H9 (cell line): Measurements from ENCODE around the gene ACOX1. TPM values are rescaled to one million over a fixed set of nuclear protein-coding genes. Genes with fewer than 3 reads are reported as not detected.

Experiments used
- DNase-seq: peaks from one replicate; pipeline ENCODE4 v3.0.0-alpha.2; 2017
- H2AFZ ChIP-seq: one replicate; pipeline ENCODE4 v1.6.1; 2013; ENCODE audit warnings: mild to moderate bottlenecking, low read length, control low read depth, moderate library complexity
- H2AK5ac ChIP-seq: 2 replicates; pipeline ENCODE4 v1.6.1; 2013; ENCODE audit warnings: low read length, control low read depth, mixed read lengths; ENCODE audit not compliant: insufficient read length
- H2BK120ac ChIP-seq: one replicate; pipeline ENCODE4 v1.6.1; 2013; ENCODE audit warnings: low read depth, mild to moderate bottlenecking, low read length, control low read depth, inconsistent platforms; ENCODE audit not compliant: poor library complexity, severe bottlenecking
- H2BK12ac ChIP-seq: 2 replicates; pipeline ENCODE4 v1.6.1; 2013; ENCODE audit warnings: low read length, control low read depth, mixed read lengths, low read depth; ENCODE audit not compliant: insufficient read length
- H2BK15ac ChIP-seq: 2 replicates; pipeline ENCODE4 v1.6.1; 2013; ENCODE audit warnings: low read depth, low read length, control low read depth
- H2BK20ac ChIP-seq: one replicate; pipeline ENCODE4 v1.6.1; 2013; ENCODE audit warnings: low read depth, mild to moderate bottlenecking, low read length, control low read depth, inconsistent platforms; ENCODE audit not compliant: poor library complexity, severe bottlenecking
- H2BK5ac ChIP-seq: 2 replicates; pipeline ENCODE4 v1.6.1; 2013; ENCODE audit warnings: low read length, control low read depth, mixed read lengths; ENCODE audit not compliant: insufficient read length
- H3K14ac ChIP-seq: 2 replicates; pipeline ENCODE4 v1.6.1; 2013; ENCODE audit warnings: low read length, control low read depth; ENCODE audit not compliant: insufficient read depth
- H3K18ac ChIP-seq: 2 replicates; pipeline ENCODE4 v1.6.1; 2013; ENCODE audit warnings: low read depth, mild to moderate bottlenecking, mixed read lengths, low read length, control low read depth; ENCODE audit not compliant: insufficient read length
- H3K23ac ChIP-seq: 2 replicates; pipeline ENCODE4 v1.6.1; 2013; ENCODE audit warnings: low read length, control low read depth, mixed read lengths, low read depth; ENCODE audit not compliant: insufficient read length
- H3K23me2 ChIP-seq: 2 replicates; pipeline ENCODE4 v1.6.1; 2013; ENCODE audit warnings: low read depth, mild to moderate bottlenecking, mixed read lengths, low read length, control low read depth; ENCODE audit not compliant: insufficient read length, poor library complexity, severe bottlenecking
- H3K27ac ChIP-seq: 2 replicates; pipeline ENCODE4 v1.5.1; 2013; ENCODE audit warnings: low read length, control low read depth, mixed read lengths, low read depth; ENCODE audit not compliant: insufficient read length
- H3K27me3 ChIP-seq: 2 replicates; pipeline ENCODE4 v1.6.1; 2013; ENCODE audit warnings: low read length, control low read depth, inconsistent platforms; ENCODE audit not compliant: insufficient read depth
- H3K4ac ChIP-seq: 2 replicates; pipeline ENCODE4 v1.6.1; 2013; ENCODE audit warnings: low read depth, mild to moderate bottlenecking, control low read depth, inconsistent platforms, low read length, moderate library complexity
- H3K4me1 ChIP-seq: 2 replicates; pipeline ENCODE4 v1.6.1; 2013; ENCODE audit warnings: low read length, control low read depth, inconsistent platforms; ENCODE audit not compliant: insufficient read depth
- H3K4me2 ChIP-seq: 2 replicates; pipeline ENCODE4 v1.6.1; 2013; ENCODE audit warnings: low read length, control low read depth, mixed read lengths; ENCODE audit not compliant: insufficient read length, insufficient read depth
- H3K56ac ChIP-seq: 2 replicates; pipeline ENCODE4 v1.6.1; 2013; ENCODE audit warnings: low read depth, mild to moderate bottlenecking, mixed read lengths, low read length, control low read depth; ENCODE audit not compliant: insufficient read length
- H3K79me1 ChIP-seq: 2 replicates; pipeline ENCODE4 v1.6.1; 2013; ENCODE audit warnings: low read depth, mild to moderate bottlenecking, moderate library complexity, low read length, control low read depth, inconsistent platforms; ENCODE audit not compliant: insufficient read depth, poor library complexity, severe bottlenecking
- H3K79me2 ChIP-seq: 2 replicates; pipeline ENCODE4 v1.6.1; 2013; ENCODE audit warnings: low read length, control low read depth, inconsistent platforms; ENCODE audit not compliant: insufficient read depth
- H3K9ac ChIP-seq: 2 replicates; pipeline ENCODE4 v1.6.1; 2013; ENCODE audit warnings: low read length, control low read depth, mixed read lengths; ENCODE audit not compliant: insufficient read length; ENCODE audit errors: extremely low read depth
- H3K9me3 ChIP-seq: one replicate; pipeline ENCODE4 v1.6.1; 2013; ENCODE audit warnings: low read depth, low read length, inconsistent platforms; ENCODE audit not compliant: control insufficient read depth
- H3T11ph ChIP-seq: one replicate; pipeline ENCODE4 v1.6.1; 2013; ENCODE audit warnings: mild to moderate bottlenecking, low read length, control low read depth, inconsistent platforms
- H4K20me1 ChIP-seq: one replicate; pipeline ENCODE4 v1.6.1; 2013; ENCODE audit not compliant: control insufficient read depth, insufficient read length, insufficient read depth
- H4K5ac ChIP-seq: 2 replicates; pipeline ENCODE4 v1.6.1; 2013; ENCODE audit warnings: low read depth, mild to moderate bottlenecking, mixed read lengths, low read length, control low read depth; ENCODE audit not compliant: insufficient read length
- H4K8ac ChIP-seq: replicated peaks from 2 replicates; pipeline ENCODE4 v1.6.1; 2013; ENCODE audit warnings: low read length, control low read depth, mixed read lengths, low read depth; ENCODE audit not compliant: insufficient read length
- H4K91ac ChIP-seq: 2 replicates; pipeline ENCODE4 v1.6.1; 2013; ENCODE audit warnings: low read depth, mild to moderate bottlenecking, moderate library complexity, mixed read lengths, low read length, control low read depth; ENCODE audit not compliant: insufficient read length
- H3K27ac Mint-ChIP-seq, 3 experiments: 2 replicates in 2 of 3; 3 replicates in 1 of 3; pipeline ENCODE4 v1.8.0; 2020 to 2021; ENCODE audit warnings: mixed read lengths in 3 of 3, mild to moderate bottlenecking in 1 of 3, moderate library complexity in 1 of 3
- H3K27me3 Mint-ChIP-seq: 2 replicates; pipeline ENCODE4 v1.8.0; 2021; ENCODE audit warnings: low read depth, mild to moderate bottlenecking, moderate library complexity, mixed read lengths
- H3K36me3 Mint-ChIP-seq, 3 experiments: 2 replicates in 2 of 3; 3 replicates in 1 of 3; pipeline ENCODE4 v1.8.0; 2020 to 2021; ENCODE audit warnings: low read depth in 3 of 3, mixed read lengths in 3 of 3; ENCODE audit not compliant: insufficient read depth in 1 of 3
- H3K4me1 Mint-ChIP-seq, 2 experiments: 2 replicates each; pipeline ENCODE4 v1.8.0; 2020; ENCODE audit warnings: mixed read lengths in 2 of 2
- H3K4me3 Mint-ChIP-seq, 2 experiments: 2 replicates in 1 of 2; 3 replicates in 1 of 2; pipeline ENCODE4 v1.8.0; 2020 to 2021; ENCODE audit warnings: mild to moderate bottlenecking in 2 of 2, mixed read lengths in 2 of 2, moderate library complexity in 1 of 2
- H3K9me3 Mint-ChIP-seq, 2 experiments: 2 replicates in 1 of 2; 3 replicates in 1 of 2; pipeline ENCODE4 v1.8.0; 2020; ENCODE audit warnings: mild to moderate bottlenecking in 2 of 2, mixed read lengths in 2 of 2, moderate library complexity in 1 of 2
- CTCF ChIP-seq: fragments of 200-600 bp; sonication (generic); conservative IDR thresholded peaks from 3 replicates; pipeline ENCODE4 v1.8.0; 2021; ENCODE audit warnings: antibody characterized with exemption, mild to moderate bottlenecking
- WGBS: extraction: QIAGEN DNeasy Blood & Tissue Kit; methylation state at CpG from one replicate; pipeline ENCODE4 v1.1.7; 2013; ENCODE audit warnings: missing lambda C conversion rate, low lambda C conversion rate, mixed read lengths; ENCODE audit not compliant: insufficient read length; ENCODE audit errors: extremely low coverage; 5-methylcytosine and 5-hydroxymethylcytosine counted together
- total RNA-seq: library from RNA; stranded (reverse); gene quantifications from 2 replicates; pipeline ENCODE4 v1.2.1, GENCODE V29; 2021

Gene ACOX1
- total RNA-seq, 1 experiment from 2014 or later, result 27.4 TPM

GRCh38 chr17:75933808-75934207 is 45.2 kb downstream of the ACOX1 start:
- Histone ChIP-seq H3K9me3 (no peaks in the 10 kb centered on the region), H2BK12ac (no peak overlapping the region), H2BK120ac (no peak overlapping the region), H2BK15ac (no peak overlapping the region), H4K91ac (no peak overlapping the region), H3K23me2 (no peaks in the 10 kb centered on the region), H3K4me1 (no peaks in the 10 kb centered on the region), H3T11ph (no peak overlapping the region), H3K56ac (no peak overlapping the region), H4K8ac (no peak overlapping the region), H2AFZ (no peak overlapping the region), H4K20me1 (no peaks in the 10 kb centered on the region), H3K79me2 (no peaks in the 10 kb centered on the region), H2BK5ac (no peak overlapping the region), H4K5ac (no peak overlapping the region), H3K18ac (no peak overlapping the region), H3K14ac (no peak overlapping the region), H3K4me2 (no peak overlapping the region), H3K4ac (no peak overlapping the region), H2BK20ac (no peak overlapping the region), H3K27ac (no peak overlapping the region), H3K27me3 (no peaks in the 10 kb centered on the region), H2AK5ac (no peak overlapping the region), H3K9ac (no peak overlapping the region), H3K79me1 (no peaks in the 10 kb centered on the region), H3K23ac (no peak overlapping the region)
- H3K4me3 Mint-ChIP-seq, result no peak overlapping the region
- H3K36me3 Mint-ChIP-seq, result peaks cover 3 to 18% (median 8%) of the 10 kb centered on the region in 3 experiments; a peak in 4 of 7 replicates
- no peak overlapping the region for H3K27ac Mint-ChIP-seq
- H3K27me3 Mint-ChIP-seq, result no peaks in the 10 kb centered on the region
- H3K4me1 Mint-ChIP-seq, result no peaks in the 10 kb centered on the region
- no peaks in the 10 kb centered on the region for H3K9me3 Mint-ChIP-seq
- no peak for DNase-seq
- no peak for TF ChIP-seq CTCF
- WGBS, result no CpG with 5 or more reads among the region's 4 CpGs
